Gastrocnemius medialis (tissue), 4 donors: ENCODE data around the gene NQO2.

Source experiments
- CTCF ChIP-seq, 5 experiments: fragments of 450-650 bp in 3 of 5; fragments of 200-600 bp in 2 of 5; sonication (generic) in 2 of 5; IDR thresholded peaks in 4 of 5; conservative IDR thresholded peaks in 1 of 5; 1 replicate in 4 of 5; 2 replicates in 1 of 5; pipeline ENCODE4 v1.5.1; 2016 to 2019; ENCODE audit warnings: antibody characterized with exemption in 5 of 5, mild to moderate bottlenecking in 3 of 5, moderate library complexity in 3 of 5
- POLR2A ChIP-seq, 2 donors: fragments of 450-650 bp; IDR thresholded peaks; one replicate each; pipeline ENCODE4 v1.6.1; 2017; ENCODE audit warnings: antibody characterized with exemption in 2 of 2, mild to moderate bottlenecking in 2 of 2, moderate library complexity in 2 of 2

- TF ChIP-seq CTCF (IDR thresholded peaks at IDR 0.05 in 4 of 5, conservative IDR thresholded peaks at IDR 0.05 in 1 of 5) (no peak), POLR2A (IDR thresholded peaks at IDR 0.05) (no peak)
Observed at GRCh38 chr6:3052481-3053230, 53.0 kb downstream of the NQO2 start.
